KMS-11 (cell line): ENCODE results near the gene CLIC2.
"Not testable (repeated sequence)": the region's sequence is repeated elsewhere in the genome, so short reads cannot be mapped to it uniquely, and the experiment has no call there.

Experiments
- H2AFZ ChIP-seq: fragments of 200-600 bp; sonication (generic); 2 replicates; pipeline ENCODE4 v1.6.1; 2016; ENCODE audit warnings: antibody characterized with exemption, mixed run types, low read depth
- H3K27ac ChIP-seq: fragments of 200-600 bp; sonication (generic); 2 replicates; pipeline ENCODE4 v1.6.1; 2016; ENCODE audit warnings: mild to moderate bottlenecking, mixed run types
- H3K27me3 ChIP-seq: fragments of 200-600 bp; sonication (generic); 2 replicates; pipeline ENCODE4 v1.6.1; 2017; ENCODE audit warnings: mild to moderate bottlenecking, low read depth, mixed run types, moderate library complexity; ENCODE audit not compliant: insufficient read depth
- H3K36me3 ChIP-seq: fragments of 200-600 bp; sonication (generic); 2 replicates; pipeline ENCODE4 v1.6.1; 2017; ENCODE audit warnings: mild to moderate bottlenecking, mixed run types; ENCODE audit not compliant: insufficient read depth
- H3K4me1 ChIP-seq: fragments of 200-600 bp; sonication (generic); 2 replicates; pipeline ENCODE4 v1.6.1; 2016; ENCODE audit warnings: mild to moderate bottlenecking, low read depth, mixed run types; ENCODE audit not compliant: poor library complexity, severe bottlenecking
- H3K4me2 ChIP-seq: fragments of 200-600 bp; sonication (generic); 2 replicates; pipeline ENCODE4 v1.7.0; 2016; ENCODE audit warnings: mild to moderate bottlenecking, mixed run types
- H3K4me3 ChIP-seq: fragments of 200-600 bp; sonication (generic); IDR thresholded peaks from 2 replicates; pipeline ENCODE4 v1.6.1; 2017; ENCODE audit warnings: low read depth, low read length, mixed read lengths; ENCODE audit not compliant: insufficient read depth
- H3K79me2 ChIP-seq: fragments of 200-600 bp; sonication (generic); 2 replicates; pipeline ENCODE4 v1.6.1; 2016; ENCODE audit warnings: low read depth, mixed run types; ENCODE audit not compliant: insufficient read depth
- H3K9ac ChIP-seq: fragments of 200-600 bp; sonication (generic); 2 replicates; pipeline ENCODE4 v1.6.1; 2016; ENCODE audit warnings: mild to moderate bottlenecking, mixed run types
- H4K20me1 ChIP-seq: fragments of 200-600 bp; sonication (generic); 2 replicates; pipeline ENCODE4 v1.6.1; 2016; ENCODE audit warnings: mild to moderate bottlenecking, mixed run types; ENCODE audit not compliant: insufficient read depth
- TF ChIP-seq, protein P1 (sequence below): fragments of 200-600 bp; sonication (generic); conservative IDR thresholded peaks from 2 replicates; pipeline ENCODE4 v1.6.1; 2017; ENCODE audit warnings: low read depth, mild to moderate bottlenecking, antibody characterized with exemption, low read length, moderate library complexity, mixed read lengths

CLIC2 gene

DNA sequence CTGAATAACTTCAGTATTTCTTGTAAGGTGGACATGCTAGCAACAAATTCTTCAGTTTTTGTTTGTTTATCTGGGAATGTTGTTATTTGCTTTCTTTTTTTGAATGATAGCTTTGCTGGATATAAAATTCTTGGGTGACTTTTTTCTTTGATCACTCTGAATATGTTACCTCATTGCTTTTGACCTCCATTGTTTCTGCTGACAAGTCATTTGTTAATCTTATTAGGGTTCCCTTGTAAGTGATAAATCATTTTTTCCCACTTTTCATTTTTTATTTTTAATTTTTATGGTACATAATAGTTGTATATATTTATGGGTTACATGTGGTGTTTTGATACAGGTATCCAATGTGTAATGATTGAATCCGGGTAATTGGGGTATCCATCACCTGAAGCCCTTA is 63.4 kb downstream of the CLIC2 start:
- Histone ChIP-seq H3K4me3 (no peak overlapping the region), H3K4me1 (no peaks in the 10 kb centered on the region), H4K20me1 (no peaks in the 10 kb centered on the region), H3K4me2 (no peak overlapping the region), H3K27me3 (no peaks in the 10 kb centered on the region), H3K9ac (no peak overlapping the region), H3K36me3 (no peaks in the 10 kb centered on the region), H2AFZ (no peak overlapping the region), H3K27ac (no peak overlapping the region), H3K79me2 (no peaks in the 10 kb centered on the region)
- TF ChIP-seq, protein P1, sequence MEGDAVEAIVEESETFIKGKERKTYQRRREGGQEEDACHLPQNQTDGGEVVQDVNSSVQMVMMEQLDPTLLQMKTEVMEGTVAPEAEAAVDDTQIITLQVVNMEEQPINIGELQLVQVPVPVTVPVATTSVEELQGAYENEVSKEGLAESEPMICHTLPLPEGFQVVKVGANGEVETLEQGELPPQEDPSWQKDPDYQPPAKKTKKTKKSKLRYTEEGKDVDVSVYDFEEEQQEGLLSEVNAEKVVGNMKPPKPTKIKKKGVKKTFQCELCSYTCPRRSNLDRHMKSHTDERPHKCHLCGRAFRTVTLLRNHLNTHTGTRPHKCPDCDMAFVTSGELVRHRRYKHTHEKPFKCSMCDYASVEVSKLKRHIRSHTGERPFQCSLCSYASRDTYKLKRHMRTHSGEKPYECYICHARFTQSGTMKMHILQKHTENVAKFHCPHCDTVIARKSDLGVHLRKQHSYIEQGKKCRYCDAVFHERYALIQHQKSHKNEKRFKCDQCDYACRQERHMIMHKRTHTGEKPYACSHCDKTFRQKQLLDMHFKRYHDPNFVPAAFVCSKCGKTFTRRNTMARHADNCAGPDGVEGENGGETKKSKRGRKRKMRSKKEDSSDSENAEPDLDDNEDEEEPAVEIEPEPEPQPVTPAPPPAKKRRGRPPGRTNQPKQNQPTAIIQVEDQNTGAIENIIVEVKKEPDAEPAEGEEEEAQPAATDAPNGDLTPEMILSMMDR, result no peak

DNA sequence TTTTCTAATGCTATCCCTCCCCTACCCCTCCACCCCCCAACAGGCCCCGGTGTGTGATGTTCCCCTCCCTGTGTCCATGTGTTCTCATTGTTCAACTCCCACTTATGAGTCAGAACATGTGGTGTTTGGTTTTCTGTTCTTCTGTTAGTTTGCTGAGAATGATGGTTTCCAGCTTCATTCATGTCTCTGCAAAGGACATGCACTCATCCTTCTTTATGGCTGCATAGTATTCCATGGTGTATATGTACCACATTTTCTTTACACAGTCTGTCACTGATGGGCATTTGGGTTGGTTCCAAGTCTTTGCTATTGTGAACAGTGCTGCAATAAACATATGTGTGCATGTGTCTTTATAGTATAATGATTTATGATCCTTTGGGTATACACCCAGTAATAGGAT is 66.4 kb downstream of the CLIC2 start:
- H3K9ac ChIP-seq, H3K4me2 ChIP-seq, H3K36me3 ChIP-seq, H3K27ac ChIP-seq, H2AFZ ChIP-seq, H3K4me1 ChIP-seq, H3K27me3 ChIP-seq, H4K20me1 ChIP-seq, H3K4me3 ChIP-seq, H3K79me2 ChIP-seq: not testable (repeated sequence)

DNA sequence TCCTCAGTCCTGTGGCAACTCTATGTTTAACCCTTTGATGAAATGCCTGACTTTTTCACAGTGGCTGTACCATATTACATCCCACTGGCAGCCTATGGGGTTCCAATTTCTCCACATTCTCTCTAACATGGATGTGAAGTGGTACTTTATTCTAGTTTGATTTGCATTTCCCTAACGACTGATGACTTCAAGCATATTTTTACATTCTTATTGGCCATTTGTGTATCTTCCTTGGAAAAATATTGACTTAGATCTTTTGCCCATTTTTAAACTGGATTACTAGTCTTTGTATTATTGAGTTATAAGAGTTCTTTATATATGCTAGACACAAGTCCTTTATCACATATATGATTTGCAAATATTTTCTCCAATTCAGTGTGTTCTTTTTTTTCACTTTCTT is 68.0 kb downstream of the CLIC2 start:
- no peak overlapping the region for H3K9ac ChIP-seq
- H3K4me1 ChIP-seq, result peaks cover 4% of the 10 kb centered on the region
- TF ChIP-seq, protein P1, result no peak
- H3K79me2 ChIP-seq, result no peaks in the 10 kb centered on the region
- no peak overlapping the region for H2AFZ ChIP-seq
- no peak overlapping the region for H3K27ac ChIP-seq
- no peaks in the 10 kb centered on the region for H3K27me3 ChIP-seq
- H3K36me3 ChIP-seq, result no peaks in the 10 kb centered on the region
- no peaks in the 10 kb centered on the region for H4K20me1 ChIP-seq
- no peak overlapping the region for H3K4me2 ChIP-seq
- H3K4me3 ChIP-seq, result no peak overlapping the region

DNA sequence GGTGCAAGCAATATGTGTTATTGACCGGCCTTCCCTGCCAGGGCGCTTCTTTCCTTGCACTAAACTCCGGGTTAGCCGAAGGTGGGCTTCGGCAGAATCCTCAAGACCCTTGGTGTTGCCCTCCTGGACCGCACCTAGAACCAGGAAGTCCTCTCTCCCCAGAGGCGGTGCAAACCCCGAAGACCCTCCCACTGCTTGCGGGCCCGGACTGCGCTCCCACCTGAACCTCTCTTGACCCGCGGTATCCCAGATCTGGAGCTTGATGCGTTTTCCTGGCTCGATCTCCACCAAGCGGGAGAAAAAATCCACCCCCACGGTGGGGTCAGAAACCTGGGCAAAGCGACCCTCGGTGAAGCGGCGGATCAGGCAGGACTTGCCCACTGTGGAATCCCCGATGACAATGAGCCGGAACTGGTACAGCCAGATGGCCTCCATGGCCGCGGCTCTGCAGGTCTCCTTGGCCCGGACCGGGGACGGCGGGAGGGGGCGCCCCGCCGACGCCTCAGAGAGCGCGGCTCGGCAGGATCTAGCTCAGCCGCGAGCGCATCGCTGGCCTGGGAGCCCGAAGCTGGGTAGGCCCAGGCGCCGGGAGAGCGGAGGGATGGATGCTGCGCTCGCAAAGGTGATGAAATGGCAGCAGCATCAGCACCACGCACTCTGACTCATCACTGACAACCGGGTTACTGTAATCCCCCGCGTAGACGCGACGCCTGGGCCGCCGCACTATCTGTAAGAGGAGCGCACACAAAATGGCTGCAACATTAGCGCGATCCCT is 70.4 kb downstream of the CLIC2 start, which contains the start of gene RAB39B:
Gene RAB39B (minus strand): TSS at position 638 of the 775 bp plus-strand sequence. CDS start 203 bp downstream, at position 435.
- peak within 1 kb of the TSS; percentile 15; the same call in 1 of the 2 replicates for H3K9ac ChIP-seq

More for the DNA sequence above, 70.4 kb downstream of the CLIC2 start, which contains the start of gene RAB39B:
- Histone ChIP-seq H3K36me3 (no peaks in the 10 kb centered on the region), H3K27ac (no peak within 1 kb of the TSS), H4K20me1 (no peaks in the 10 kb centered on the region), H3K4me3 (no peak within 1 kb of the TSS), H3K27me3 (no peaks in the 10 kb centered on the region), H3K4me2 (no peak within 1 kb of the TSS; the same call in 1 of the 2 replicates), H3K4me1 (peaks cover 4% of the 10 kb centered on the region), H3K79me2 (no peaks in the 10 kb centered on the region), H2AFZ (peak within 1 kb of the TSS; percentile 57; the same call in 1 of the 2 replicates)
- TF ChIP-seq, protein P1, result no peak
